H1 (cell line): ENCODE results near the gene TRAF3. TPM values are rescaled to one million over a fixed set of nuclear protein-coding genes. Genes with fewer than 3 reads are reported as not detected.

Source experiments
- CTCF ChIA-PET: fragments of 300-600 bp; sonication (Branson Sonifier 250); formaldehyde crosslinking; loops from one replicate; lab custom pipeline; 2021; ENCODE audit not compliant: partially characterized antibody; lab: Charles Lee
- POLR2A ChIA-PET: fragments of 300-600 bp; sonication (Branson Sonifier 250); formaldehyde crosslinking; loops from one replicate; lab custom pipeline; 2021; ENCODE audit warnings: inconsistent platforms; ENCODE audit not compliant: partially characterized antibody; lab: Charles Lee
- DNase-seq, 2 experiments: peaks; one replicate each; pipeline versions ENCODE4 v3.0.0 to v3.0.0-alpha.2; 2010 to 2022; ENCODE audit warnings: low spot score in 2 of 2, low read depth in 1 of 2, mixed read lengths in 1 of 2
- FAIRE-seq: peaks from 2 replicates; lab custom pipeline; 2011; peaks lifted over from hg19 to GRCh38; lab: Jason Lieb, UNC
- H2AFZ ChIP-seq: 2 replicates; pipeline ENCODE4 v1.8.1; 2012; ENCODE audit warnings: low read length, inconsistent platforms
- H2AK5ac ChIP-seq: 2 replicates; pipeline ENCODE4 v1.6.1; 2013; ENCODE audit warnings: low read depth, low read length
- H2BK120ac ChIP-seq: replicated peaks from 2 replicates; pipeline ENCODE3; 2013; ENCODE audit warnings: low read depth, low read length, inconsistent platforms
- H2BK12ac ChIP-seq: 2 replicates; pipeline ENCODE4 v1.6.1; 2013; ENCODE audit warnings: low read depth, low read length
- H2BK15ac ChIP-seq: 2 replicates; pipeline ENCODE4 v1.6.1; 2013; ENCODE audit warnings: low read length
- H2BK20ac ChIP-seq: 2 replicates; pipeline ENCODE4 v1.6.1; 2013; ENCODE audit warnings: low read length
- H2BK5ac ChIP-seq: 2 replicates; pipeline ENCODE4 v1.6.1; 2013; ENCODE audit warnings: low read depth, low read length
- H3K14ac ChIP-seq: 2 replicates; pipeline ENCODE4 v1.6.1; 2013; ENCODE audit warnings: inconsistent platforms; ENCODE audit not compliant: insufficient read length
- H3K18ac ChIP-seq: 2 replicates; pipeline ENCODE4 v1.6.1; 2013; ENCODE audit warnings: low read length; ENCODE audit errors: extremely low read depth
- H3K23ac ChIP-seq: 2 replicates; pipeline ENCODE4 v1.6.1; 2013; ENCODE audit warnings: inconsistent platforms; ENCODE audit not compliant: insufficient read length
- H3K23me2 ChIP-seq: 2 replicates; pipeline ENCODE4 v1.6.1; 2013; ENCODE audit warnings: low read depth, low read length
- H3K27ac ChIP-seq: 2 replicates; pipeline ENCODE4 v1.6.1; 2011; ENCODE audit warnings: low read depth, low read length, inconsistent platforms
- H3K27me3 ChIP-seq, 4 experiments: replicated peaks in 1 of 4; 1 replicate in 1 of 4; 2 replicates in 3 of 4; pipeline versions ENCODE4 v1.6.1 to v1.8.1; 2011 to 2013; ENCODE audit warnings: low read length in 3 of 4, mild to moderate bottlenecking in 3 of 4, inconsistent platforms in 2 of 4, mixed read lengths in 2 of 4, moderate library complexity in 1 of 4; ENCODE audit not compliant: control insufficient read depth in 3 of 4, insufficient read depth in 3 of 4; ENCODE audit errors: extremely low read depth in 1 of 4
- H3K36me3 ChIP-seq, 4 experiments: 2 replicates each; pipeline versions ENCODE4 v1.6.1 to v1.8.1; 2011 to 2013; ENCODE audit warnings: mild to moderate bottlenecking in 4 of 4, low read length in 3 of 4, moderate library complexity in 2 of 4, control low read depth in 1 of 4, inconsistent platforms in 1 of 4; ENCODE audit not compliant: insufficient read depth in 4 of 4, control insufficient read depth in 2 of 4
- H3K4ac ChIP-seq: replicated peaks from 2 replicates; pipeline ENCODE3; 2013; ENCODE audit warnings: low read length, low read depth, mixed read lengths, inconsistent platforms; ENCODE audit not compliant: insufficient read length
- H3K4me1 ChIP-seq, 4 experiments: replicated peaks in 1 of 4; 1 replicate in 1 of 4; 2 replicates in 3 of 4; pipeline versions ENCODE4 v1.6.1 to v1.8.1; 2011 to 2013; ENCODE audit warnings: low read length in 3 of 4, inconsistent platforms in 2 of 4, mixed read lengths in 1 of 4; ENCODE audit not compliant: insufficient read depth in 4 of 4, control insufficient read depth in 3 of 4
- H3K4me2 ChIP-seq, 2 experiments: 2 replicates each; pipeline versions ENCODE4 v1.6.1 to v1.8.1; 2011 to 2013; ENCODE audit warnings: low read depth in 2 of 2, low read length in 2 of 2, control low read depth in 1 of 2, inconsistent platforms in 1 of 2, mild to moderate bottlenecking in 1 of 2; ENCODE audit not compliant: insufficient read depth in 1 of 2
- H3K4me3 ChIP-seq, 4 experiments: fragments of 200-600, 300-600 bp in 1 of 4; sonication (generic), shearing (Covaris generic), sonication (Bioruptor Twin) in 1 of 4; 2 replicates each; pipeline versions ENCODE4 v1.5.1 to v1.8.1; 2011 to 2016; ENCODE audit warnings: low read length in 4 of 4, low read depth in 3 of 4, control low read depth in 2 of 4, inconsistent platforms in 2 of 4, mild to moderate bottlenecking in 2 of 4, mixed read lengths in 1 of 4, moderate library complexity in 1 of 4; ENCODE audit not compliant: insufficient read depth in 2 of 4; ENCODE audit errors: extremely low read depth in 1 of 4
- H3K56ac ChIP-seq: replicated peaks from 2 replicates; pipeline ENCODE3; 2013; ENCODE audit warnings: low read depth, mild to moderate bottlenecking, mixed read lengths, low read length, inconsistent platforms; ENCODE audit not compliant: insufficient read length
- H3K79me1 ChIP-seq: 2 replicates; pipeline ENCODE4 v1.6.1; 2013; ENCODE audit warnings: low read depth, low read length, control low read depth
- H3K79me2 ChIP-seq, 2 experiments: 2 replicates each; pipeline versions ENCODE4 v1.6.1 to v1.8.1; 2012 to 2013; ENCODE audit warnings: low read length in 2 of 2, mild to moderate bottlenecking in 2 of 2, inconsistent platforms in 1 of 2; ENCODE audit not compliant: insufficient read depth in 2 of 2, control insufficient read depth in 1 of 2
- H3K9ac ChIP-seq, 4 experiments: replicated peaks in 1 of 4; 1 replicate in 1 of 4; 2 replicates in 3 of 4; pipeline versions ENCODE4 v1.6.1 to v1.8.1; 2011 to 2013; ENCODE audit warnings: low read depth in 3 of 4, low read length in 3 of 4, control low read depth in 2 of 4, mild to moderate bottlenecking in 2 of 4, moderate library complexity in 2 of 4, inconsistent platforms in 1 of 4; ENCODE audit errors: extremely low read depth in 1 of 4
- H3K9me3 ChIP-seq, 2 experiments: 2 replicates each; pipeline versions ENCODE4 v1.6.1 to v1.8.1; 2012 to 2013; ENCODE audit warnings: mild to moderate bottlenecking in 2 of 2, moderate library complexity in 2 of 2, control low read depth in 1 of 2, inconsistent platforms in 1 of 2, low read depth in 1 of 2, low read length in 1 of 2, mixed read lengths in 1 of 2; ENCODE audit not compliant: insufficient read depth in 2 of 2
- H4K20me1 ChIP-seq, 2 experiments: replicated peaks in 1 of 2; 2 replicates each; pipeline versions ENCODE3 to v1.8.1; 2011 to 2013; ENCODE audit warnings: inconsistent platforms in 2 of 2, low read length in 2 of 2, mild to moderate bottlenecking in 1 of 2; ENCODE audit not compliant: insufficient read depth in 2 of 2, control insufficient read depth in 1 of 2
- H4K5ac ChIP-seq: 2 replicates; pipeline ENCODE4 v1.6.1; 2013; ENCODE audit warnings: low read length, low read depth, mixed read lengths, inconsistent platforms; ENCODE audit not compliant: insufficient read length
- H4K8ac ChIP-seq: 2 replicates; pipeline ENCODE4 v1.8.0; 2013; ENCODE audit warnings: mild to moderate bottlenecking, moderate library complexity, low read length, inconsistent platforms; ENCODE audit not compliant: insufficient read depth; ENCODE audit errors: extremely low read depth
- H4K91ac ChIP-seq: replicated peaks from 2 replicates; pipeline ENCODE3; 2013; ENCODE audit warnings: low read length, mixed read lengths, inconsistent platforms; ENCODE audit not compliant: insufficient read length
- BCL11A ChIP-seq, 2 experiments: IDR thresholded peaks; one replicate each; pipeline ENCODE4 v1.6.1; 2011; ENCODE audit warnings: low read depth in 2 of 2, low read length in 2 of 2, mild to moderate bottlenecking in 2 of 2
- CBX5 ChIP-seq: fragments of 300-800, 300-1000 bp; sonication (generic); IDR thresholded peaks from 2 replicates; pipeline ENCODE4 v1.7.1; 2016; ENCODE audit warnings: antibody characterized with exemption, low read length, low read depth
- CHD2 ChIP-seq: IDR thresholded peaks from 2 replicates; pipeline ENCODE4 v1.6.1; 2012; ENCODE audit warnings: low read length, improper control_type of control experiment
- CTBP2 ChIP-seq: IDR thresholded peaks from 2 replicates; pipeline ENCODE4 v1.7.0; 2011; ENCODE audit warnings: borderline replicate concordance, mild to moderate bottlenecking, moderate library complexity, mixed read lengths, low read length; ENCODE audit not compliant: insufficient read depth, insufficient read length
- POLR2A ChIP-seq, 2 experiments: IDR thresholded peaks; 1 replicate in 1 of 2; 2 replicates in 1 of 2; pipeline ENCODE4 v1.6.1; 2011; ENCODE audit warnings: low read depth in 2 of 2, low read length in 2 of 2, mild to moderate bottlenecking in 2 of 2; ENCODE audit errors: control extremely low read depth in 1 of 2
- SP4 ChIP-seq: IDR thresholded peaks from 2 replicates; pipeline ENCODE4 v1.6.1; 2012; ENCODE audit warnings: low read length, inconsistent platforms
- SRF ChIP-seq: IDR thresholded peaks from 2 replicates; pipeline ENCODE4 v1.6.1; 2011; ENCODE audit warnings: mild to moderate bottlenecking, low read depth, low read length, moderate library complexity
- WGBS, 2 experiments: shearing (Covaris generic) in 1 of 2; methylation state at CpG; one replicate each; pipeline versions ENCODE4 v1.1.6 to v1.1.7; 2013 to 2015; ENCODE audit warnings: low lambda C conversion rate in 2 of 2, mixed read lengths in 2 of 2, inconsistent platforms in 1 of 2, low coverage in 1 of 2, missing lambda C conversion rate in 1 of 2; ENCODE audit not compliant: insufficient replicate concordance in 2 of 2, insufficient coverage in 1 of 2, insufficient read length in 1 of 2; ENCODE audit errors: extremely low coverage in 1 of 2, missing lambda C conversion rate in 1 of 2; 5-methylcytosine and 5-hydroxymethylcytosine counted together
- polyA plus RNA-seq, 7 experiments: library from polyadenylated mRNA; depleted of rRNA in 3 of 7; stranded (reverse) in 5 of 7; unstranded in 2 of 7; fragments of >200 nt in 5 of 7; fragments of 200-250 nt in 2 of 7; gene quantifications; 1 replicate in 5 of 7; 2 replicates in 1 of 7; 4 replicates in 1 of 7; pipeline versions ENCODE4 v1.2.1 to v1.2.3, GENCODE V29; 2011 to 2013; ENCODE audit warnings: missing spikeins in 2 of 7, mixed read lengths in 2 of 7
- total RNA-seq: library from RNA; stranded (reverse); fragmentation: NEBNext Ultra II Directional; extraction: Animal tissue kit (Norgen Biotek cat#: 25700); gene quantifications from 2 replicates; pipeline ENCODE4 v1.2.1, GENCODE V29; 2021

Gene TRAF3
- total and polyA plus RNA-seq, 2 of the 8 experiments (the other 6 are each of a cell fraction or from before 2014, with no cell fraction given) = 5.8 to 12.1 TPM

DNA sequence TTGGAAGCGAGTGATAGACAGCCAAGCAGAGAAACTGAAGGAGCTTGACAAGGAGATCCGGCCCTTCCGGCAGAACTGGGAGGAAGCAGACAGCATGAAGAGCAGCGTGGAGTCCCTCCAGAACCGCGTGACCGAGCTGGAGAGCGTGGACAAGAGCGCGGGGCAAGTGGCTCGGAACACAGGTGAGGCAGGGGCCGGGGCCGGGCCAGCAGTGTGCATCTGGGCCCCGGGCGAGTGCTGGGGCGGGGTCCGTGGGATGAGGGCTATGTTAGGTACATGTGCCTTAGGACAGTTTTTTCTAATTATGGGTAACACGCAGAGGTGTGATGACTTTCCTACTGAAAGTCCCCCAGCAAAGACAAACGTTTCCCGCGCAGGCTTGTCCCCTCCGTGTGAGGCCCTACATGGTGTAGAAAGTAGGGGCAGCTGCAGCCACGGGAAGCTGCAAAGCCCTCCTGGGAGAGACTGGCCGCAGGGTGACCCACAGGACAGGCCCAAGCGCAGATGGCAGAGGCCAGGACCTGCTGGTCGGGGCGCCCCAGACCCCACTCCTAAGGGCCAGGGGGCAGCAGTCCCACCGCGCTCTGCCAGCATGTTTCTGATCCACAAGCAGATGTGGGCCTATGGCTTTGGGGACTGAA, 126.1 kb downstream of the TRAF3 start:
- Histone ChIP-seq H2BK120ac (no peak overlapping the region), H3K23ac (no peak overlapping the region), H3K4me1 (no peaks in the 10 kb centered on the region), H2AFZ (no peak overlapping the region), H4K91ac (no peak overlapping the region), H4K5ac (no peak overlapping the region), H2AK5ac (no peak overlapping the region), H4K8ac (no peak overlapping the region), H3K4me3 (no peak overlapping the region), H3K4ac (no peak overlapping the region), H2BK20ac (no peak overlapping the region), H4K20me1 (peaks cover 2 to 3% of the 10 kb centered on the region in 2 experiments), H3K23me2 (no peaks in the 10 kb centered on the region), H3K9me3 (peaks cover 3 to 15% of the 10 kb centered on the region in 2 experiments; a peak in 2 of 4 replicates), H3K27ac (no peak overlapping the region), H2BK5ac (no peak overlapping the region), H2BK12ac (no peak overlapping the region), H3K14ac (no peak overlapping the region), H3K56ac (no peak overlapping the region), H3K4me2 (no peak overlapping the region), H3K18ac (no peak overlapping the region), H3K36me3 (peaks cover 0 to 21% (median 7%) of the 10 kb centered on the region in 4 experiments; a peak in 3 of 8 replicates), H2BK15ac (no peak overlapping the region), H3K9ac (no peak overlapping the region), H3K79me1 (no peaks in the 10 kb centered on the region), H3K79me2 (no peaks in the 10 kb centered on the region), H3K27me3 (no peaks in the 10 kb centered on the region)
- ChIA-PET CTCF (interaction anchor here (0.6 to 1.5 kb wide), 7 partner anchors 11 to 208 kb away, joined by 3 to 6 read pairs (median 4); no protein-coding TSS in a partner anchor), POLR2A (interaction anchor here (1.1 to 1.2 kb wide), 2 partner anchors 9 to 151 kb away, joined by 3 to 4 read pairs; no protein-coding TSS in a partner anchor)
- DNase-seq (no peak), FAIRE-seq (no peak)
- WGBS, 2 experiments = 86% methylated on average over 29 of the region's 29 CpGs; no CpG with 5 or more reads in 1 of the 2 experiments
- TF ChIP-seq POLR2A (IDR thresholded peaks at IDR 0.05; ENCODE audit: control extremely low read depth in 1 of 2, low read depth in 2 of 2, low read length in 2 of 2) = no peak
- no peak for TF ChIP-seq SRF
- TF ChIP-seq CHD2 = no peak
- no peak for TF ChIP-seq CTBP2
- TF ChIP-seq CBX5 = no peak
- TF ChIP-seq SP4 = no peak
- no peak for TF ChIP-seq BCL11A (IDR thresholded peaks at IDR 0.05; ENCODE audit: low read depth in 2 of 2, low read length in 2 of 2)
